Natural killer cell (primary cell): Measurements from ENCODE around the gene KCNA1. TPM values are rescaled to one million over a fixed set of nuclear protein-coding genes. Genes with fewer than 3 reads are reported as not detected.

Source experiments
- ATAC-seq, 3 donors: fragments of 150-1000 bp in 2 of 3; fragments of 200-7000 bp in 1 of 3; cut with Tn5 transposase; 1 replicate in 1 of 3; 2 replicates in 2 of 3; pipeline ENCODE4 v1.10.0; 2021; ENCODE audit warnings: mild to moderate bottlenecking in 2 of 3, moderate library complexity in 2 of 3
- DNase-seq, 2 donors: peaks; one replicate each; pipeline versions ENCODE4 v3.0.0 to v3.0.0-alpha.2; 2013 to 2021; ENCODE audit warnings: mixed read lengths in 1 of 2
- H3K27ac ChIP-seq: one replicate; pipeline ENCODE4 v1.5.1; 2013; ENCODE audit warnings: mild to moderate bottlenecking, low read length
- H3K27me3 ChIP-seq: one replicate; pipeline ENCODE4 v1.6.1; 2013; ENCODE audit warnings: low read length; ENCODE audit not compliant: control insufficient read depth, insufficient read depth
- H3K36me3 ChIP-seq: one replicate; pipeline ENCODE4 v1.6.1; 2013; ENCODE audit warnings: low read length; ENCODE audit not compliant: control insufficient read depth, insufficient read depth
- H3K4me1 ChIP-seq: one replicate; pipeline ENCODE4 v1.6.1; 2013; ENCODE audit warnings: low read length; ENCODE audit not compliant: control insufficient read depth, insufficient read depth
- H3K4me3 ChIP-seq: one replicate; pipeline ENCODE4 v1.5.1; 2013; ENCODE audit warnings: low read length
- H3K9me3 ChIP-seq: one replicate; pipeline ENCODE4 v1.6.1; 2013; ENCODE audit warnings: low read length; ENCODE audit not compliant: control insufficient read depth, insufficient read depth
- H3K27ac Mint-ChIP-seq, 2 donors: one replicate each; pipeline ENCODE4 v1.8.0; 2022; ENCODE audit warnings: mild to moderate bottlenecking in 2 of 2, mixed read lengths in 2 of 2, moderate library complexity in 1 of 2
- H3K27me3 Mint-ChIP-seq, 2 donors: one replicate each; pipeline ENCODE4 v1.8.0; 2022; ENCODE audit warnings: low read depth in 2 of 2, mixed read lengths in 2 of 2
- H3K36me3 Mint-ChIP-seq: one replicate; pipeline ENCODE4 v1.8.0; 2022; ENCODE audit warnings: mixed read lengths
- H3K4me1 Mint-ChIP-seq, 2 donors: one replicate each; pipeline ENCODE4 v1.8.0; 2022; ENCODE audit warnings: mixed read lengths in 2 of 2
- H3K4me3 Mint-ChIP-seq: one replicate; pipeline ENCODE4 v1.8.0; 2022; ENCODE audit warnings: mild to moderate bottlenecking, moderate library complexity, mixed read lengths
- H3K9me3 Mint-ChIP-seq, 2 donors: one replicate each; pipeline ENCODE4 v1.8.0; 2022; ENCODE audit warnings: mixed read lengths in 2 of 2
- CTCF ChIP-seq: fragments of 200-600 bp; IDR thresholded peaks from one replicate; pipeline ENCODE4 v1.8.0; 2022; ENCODE audit warnings: antibody characterized with exemption
- WGBS: methylation state at CpG from one replicate; pipeline ENCODE4 v1.1.7; 2013; ENCODE audit warnings: missing lambda C conversion rate; ENCODE audit not compliant: insufficient coverage; 5-methylcytosine and 5-hydroxymethylcytosine counted together
- intact Hi-C: fragments of 100-400 bp; cut with micrococcal nuclease; formaldehyde crosslinking; loops from one replicate; pipeline ENCODE4 v1.14.2; 2022
- total RNA-seq, 4 donors: library from RNA; stranded (reverse); fragments of 120-200 nt in 1 of 4; gene quantifications; one replicate each; pipeline versions ENCODE4 v1.2.3 to v1.2.4, GENCODE V29; 2013 to 2022

The KCNA1 gene
- total RNA-seq, 3 donors from 2014 or later (not counting 1 experiment from before 2014, with no cell fraction given), result not detected

- Mint-ChIP-seq H3K36me3 (no peaks in the 10 kb centered on the region), H3K27ac (no peak overlapping the region), H3K9me3 (no peaks in the 10 kb centered on the region), H3K27me3 (peaks cover 14 to 20% of the 10 kb centered on the region in 2 donors), H3K4me3 (no peak overlapping the region), H3K4me1 (no peaks in the 10 kb centered on the region)
- no peak for DNase-seq
- no peak for TF ChIP-seq CTCF
- peaks cover 12% of the 10 kb centered on the region for H3K27me3 ChIP-seq
- no peaks in the 10 kb centered on the region for H3K36me3 ChIP-seq
- H3K9me3 ChIP-seq, result no peaks in the 10 kb centered on the region
- intact Hi-C loops, result no loop called here
- H3K4me3 ChIP-seq, result no peak overlapping the region
- H3K4me1 ChIP-seq, result no peaks in the 10 kb centered on the region
- no peak for ATAC-seq
- 55% methylated on average over 4 of the region's 4 CpGs for WGBS
- H3K27ac ChIP-seq, result no peak overlapping the region
These were observed 10.3 kb upstream of the KCNA1 start for GRCh38 chr12:4899364-4899763.

DNA sequence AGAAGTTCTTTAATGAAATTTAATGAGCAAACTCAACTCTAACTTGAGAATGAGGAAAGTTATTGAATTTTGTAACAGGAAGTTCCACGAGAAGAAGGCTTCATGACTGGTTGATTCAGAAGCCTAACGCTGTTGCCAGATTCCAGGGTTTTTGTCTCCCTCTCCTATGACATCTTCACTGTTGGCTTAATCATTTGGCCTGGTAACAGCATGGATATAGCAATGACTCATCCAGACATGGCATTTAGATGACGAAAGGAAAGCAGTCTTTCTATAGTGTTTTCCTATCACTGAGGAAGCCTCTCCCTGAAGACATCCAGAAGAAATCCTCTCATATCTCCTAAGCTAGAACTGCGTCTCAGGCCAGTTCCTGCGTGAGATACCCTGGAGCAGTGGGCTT, 9.4 kb upstream of the KCNA1 start:
- H3K4me1 Mint-ChIP-seq, result no peaks in the 10 kb centered on the region
- no peaks in the 10 kb centered on the region for H3K4me1 ChIP-seq
- H3K36me3 Mint-ChIP-seq, result no peaks in the 10 kb centered on the region
- DNase-seq (no peak), ATAC-seq (no peak)
- H3K27me3 Mint-ChIP-seq, result peaks cover 14 to 20% of the 10 kb centered on the region in 2 donors
- no peaks in the 10 kb centered on the region for H3K36me3 ChIP-seq
- intact Hi-C loops, result no loop called here
- H3K27ac ChIP-seq, result no peak overlapping the region
- no peaks in the 10 kb centered on the region for H3K9me3 ChIP-seq
- no peak overlapping the region for H3K27ac Mint-ChIP-seq
- H3K27me3 ChIP-seq, result peaks cover 16% of the 10 kb centered on the region
- H3K4me3 ChIP-seq, result no peak overlapping the region
- 93% methylated on average over 5 of the region's 5 CpGs for WGBS
- no peak overlapping the region for H3K4me3 Mint-ChIP-seq
- TF ChIP-seq CTCF, result no peak
- no peaks in the 10 kb centered on the region for H3K9me3 Mint-ChIP-seq

GRCh38 chr12:4905316-4905715, 4.4 kb upstream of the KCNA1 start:
- Histone ChIP-seq H3K36me3 (no peaks in the 10 kb centered on the region), H3K4me1 (peaks cover 11% of the 10 kb centered on the region), H3K27ac (no peak overlapping the region), H3K4me3 (no peak overlapping the region), H3K9me3 (no peaks in the 10 kb centered on the region), H3K27me3 (peaks cover 47% of the 10 kb centered on the region)
- no peak for DNase-seq
- Mint-ChIP-seq H3K4me3 (no peak overlapping the region), H3K9me3 (no peaks in the 10 kb centered on the region), H3K4me1 (no peaks in the 10 kb centered on the region), H3K27me3 (peaks cover 10 to 11% of the 10 kb centered on the region in 2 donors), H3K36me3 (no peaks in the 10 kb centered on the region), H3K27ac (no peak overlapping the region)
- no peak for ATAC-seq
- TF ChIP-seq CTCF, result no peak
- intact Hi-C loops, result no loop called here

- peaks cover 54% of the 10 kb centered on the region for H3K27me3 ChIP-seq
- Mint-ChIP-seq H3K9me3 (no peaks in the 10 kb centered on the region), H3K27ac (no peak overlapping the region), H3K4me3 (peak overlapping the region; percentile 25), H3K4me1 (peaks cover 0 to 10% of the 10 kb centered on the region in 2 donors), H3K27me3 (peaks cover 13 to 19% of the 10 kb centered on the region in 2 donors), H3K36me3 (no peaks in the 10 kb centered on the region)
- H3K9me3 ChIP-seq, result no peaks in the 10 kb centered on the region
- 4% methylated on average over 29 of the region's 31 CpGs for WGBS
- H3K4me3 ChIP-seq, result no peak overlapping the region
- DNase-seq (no peak), ATAC-seq (no peak)
- H3K27ac ChIP-seq, result no peak overlapping the region
- intact Hi-C loops, result no loop called here
- TF ChIP-seq CTCF, result no peak
- no peaks in the 10 kb centered on the region for H3K36me3 ChIP-seq
- H3K4me1 ChIP-seq, result peaks cover 18% of the 10 kb centered on the region
These were observed 858 bp upstream of the KCNA1 start for GRCh38 chr12:4908684-4909409.
